AG04450 (cell line): ENCODE measurements around the gene CLEC9A. TPM values are rescaled to one million over a fixed set of nuclear protein-coding genes. Genes with fewer than 3 reads are reported as not detected.

Experiments
- CTCF ChIA-PET: fragments of 300-600, 350-600 bp; formaldehyde crosslinking; extraction: SDS; loops from one replicate; lab custom pipeline; 2022; ENCODE audit warnings: antibody characterized with exemption, inconsistent platforms; lab: Charles Lee
- POLR2A ChIA-PET: fragments of 350-600 bp; formaldehyde crosslinking; extraction: SDS; loops from one replicate; lab custom pipeline; 2021; ENCODE audit warnings: antibody characterized with exemption, inconsistent platforms; lab: Yijun Ruan, JAX
- DNase-seq: peaks from one replicate; pipeline ENCODE4 v3.0.0-alpha.2; 2011; ENCODE audit warnings: low read depth, low spot score
- H3K27ac ChIP-seq: one replicate; pipeline ENCODE4 v1.5.1; 2012; ENCODE audit warnings: low read depth, low read length, control low read depth
- H3K27me3 ChIP-seq: one replicate; pipeline ENCODE4 v1.6.0; 2012; ENCODE audit warnings: low read length; ENCODE audit not compliant: control insufficient read depth, insufficient read depth
- H3K4me3 ChIP-seq: 2 replicates; pipeline ENCODE4 v1.5.1; 2011; ENCODE audit warnings: mild to moderate bottlenecking, low read depth, low read length, control low read depth
- H3K9me3 ChIP-seq: 2 replicates; pipeline ENCODE4 v1.5.1; 2012; ENCODE audit warnings: low read length; ENCODE audit not compliant: control insufficient read depth, insufficient read depth
- polyA plus RNA-seq: library from polyadenylated mRNA; depleted of rRNA; stranded (reverse); fragments of >200 nt; gene quantifications from 2 replicates; pipeline ENCODE4 v1.2.3, GENCODE V29; 2011
- TF ChIP-seq, protein P1 (sequence below): IDR thresholded peaks from 2 replicates; pipeline ENCODE4 v1.5.1; 2011; ENCODE audit warnings: low read depth, low read length, control low read depth, inconsistent platforms

The CLEC9A gene
- polyA plus RNA-seq, 1 experiment = not detected

DNA sequence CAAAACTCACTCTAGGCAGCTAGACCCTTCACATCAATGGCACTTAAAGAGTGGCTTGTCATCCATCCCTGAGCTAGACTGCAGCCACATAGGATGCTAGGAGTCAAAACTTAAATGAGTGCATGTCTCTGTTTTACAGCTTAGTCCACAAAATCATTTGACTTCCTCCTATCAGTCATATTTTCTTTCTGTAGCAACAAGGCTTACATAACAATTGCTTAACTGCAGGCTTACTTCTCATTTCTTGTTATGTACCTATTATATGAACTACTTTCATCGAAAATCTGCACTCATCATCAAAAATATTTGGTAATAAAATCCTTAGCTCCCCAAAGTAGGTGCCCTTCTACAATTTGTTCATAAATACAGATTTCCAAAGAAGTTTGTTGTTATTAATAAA, 38.2 kb downstream of the CLEC9A start:
- CTCF ChIA-PET = interaction anchor here (1.0 to 1.8 kb wide), 3 partner anchors 34 to 84 kb away, joined by 5 to 6 read pairs (median 6); no protein-coding TSS in a partner anchor
- Histone ChIP-seq H3K27ac (no peak overlapping the region), H3K27me3 (no peaks in the 10 kb centered on the region), H3K9me3 (no peaks in the 10 kb centered on the region), H3K4me3 (no peak overlapping the region)
- POLR2A ChIA-PET = no interaction called here
- TF ChIP-seq, protein P1, sequence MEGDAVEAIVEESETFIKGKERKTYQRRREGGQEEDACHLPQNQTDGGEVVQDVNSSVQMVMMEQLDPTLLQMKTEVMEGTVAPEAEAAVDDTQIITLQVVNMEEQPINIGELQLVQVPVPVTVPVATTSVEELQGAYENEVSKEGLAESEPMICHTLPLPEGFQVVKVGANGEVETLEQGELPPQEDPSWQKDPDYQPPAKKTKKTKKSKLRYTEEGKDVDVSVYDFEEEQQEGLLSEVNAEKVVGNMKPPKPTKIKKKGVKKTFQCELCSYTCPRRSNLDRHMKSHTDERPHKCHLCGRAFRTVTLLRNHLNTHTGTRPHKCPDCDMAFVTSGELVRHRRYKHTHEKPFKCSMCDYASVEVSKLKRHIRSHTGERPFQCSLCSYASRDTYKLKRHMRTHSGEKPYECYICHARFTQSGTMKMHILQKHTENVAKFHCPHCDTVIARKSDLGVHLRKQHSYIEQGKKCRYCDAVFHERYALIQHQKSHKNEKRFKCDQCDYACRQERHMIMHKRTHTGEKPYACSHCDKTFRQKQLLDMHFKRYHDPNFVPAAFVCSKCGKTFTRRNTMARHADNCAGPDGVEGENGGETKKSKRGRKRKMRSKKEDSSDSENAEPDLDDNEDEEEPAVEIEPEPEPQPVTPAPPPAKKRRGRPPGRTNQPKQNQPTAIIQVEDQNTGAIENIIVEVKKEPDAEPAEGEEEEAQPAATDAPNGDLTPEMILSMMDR = no peak
- no peak for DNase-seq

DNA sequence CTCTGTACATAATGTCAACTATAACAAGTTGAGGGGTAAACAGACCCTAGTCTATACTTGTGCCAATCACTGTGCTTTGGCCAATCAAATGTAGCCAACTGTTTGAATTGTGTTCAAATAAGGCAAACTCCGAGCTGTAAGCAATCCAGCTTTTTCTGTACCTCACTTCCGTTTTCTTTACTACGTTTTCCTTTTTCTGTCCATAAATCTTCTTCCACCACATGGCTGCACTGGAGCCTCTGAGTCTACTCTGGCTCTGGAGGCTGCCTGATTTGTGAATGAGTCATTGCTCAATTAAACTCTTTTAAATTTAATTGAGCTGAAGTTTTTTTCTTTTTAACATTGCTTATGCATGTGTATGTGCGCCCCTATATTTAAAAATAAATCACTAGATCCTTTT, 38.6 kb downstream of the CLEC9A start:
- Histone ChIP-seq H3K27me3 (no peaks in the 10 kb centered on the region), H3K4me3 (no peak overlapping the region), H3K9me3 (no peaks in the 10 kb centered on the region), H3K27ac (no peak overlapping the region)
- TF ChIP-seq, protein P1 = no peak
- ChIA-PET POLR2A (no interaction called here), CTCF (interaction anchor here (1.0 to 1.8 kb wide), 3 partner anchors 35 to 84 kb away, joined by 5 to 6 read pairs (median 6); no protein-coding TSS in a partner anchor)
- no peak for DNase-seq

DNA sequence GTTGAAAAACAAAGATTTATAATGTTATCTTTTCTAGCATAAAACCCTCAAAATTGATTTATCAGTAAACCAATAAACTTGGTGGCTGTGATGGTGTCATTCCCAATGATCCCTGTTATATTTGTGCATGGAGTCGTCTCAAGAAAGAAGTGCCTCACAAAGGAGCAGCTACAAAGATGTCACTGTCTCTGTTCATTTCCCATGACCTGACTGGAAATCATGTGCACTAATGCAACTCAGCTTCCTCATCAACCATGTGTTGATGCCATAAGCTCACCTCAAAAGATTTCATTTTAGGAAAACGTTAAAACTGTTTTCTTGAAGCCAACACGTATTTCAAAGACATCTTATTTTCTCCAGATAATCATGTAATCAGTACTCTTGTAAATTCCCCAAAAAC, 39.5 kb downstream of the CLEC9A start:
- TF ChIP-seq, protein P1 = no peak
- Histone ChIP-seq H3K27me3 (no peaks in the 10 kb centered on the region), H3K4me3 (no peak overlapping the region), H3K9me3 (no peaks in the 10 kb centered on the region), H3K27ac (no peak overlapping the region)
- ChIA-PET CTCF (no interaction called here), POLR2A (no interaction called here)
- DNase-seq = no peak

DNA sequence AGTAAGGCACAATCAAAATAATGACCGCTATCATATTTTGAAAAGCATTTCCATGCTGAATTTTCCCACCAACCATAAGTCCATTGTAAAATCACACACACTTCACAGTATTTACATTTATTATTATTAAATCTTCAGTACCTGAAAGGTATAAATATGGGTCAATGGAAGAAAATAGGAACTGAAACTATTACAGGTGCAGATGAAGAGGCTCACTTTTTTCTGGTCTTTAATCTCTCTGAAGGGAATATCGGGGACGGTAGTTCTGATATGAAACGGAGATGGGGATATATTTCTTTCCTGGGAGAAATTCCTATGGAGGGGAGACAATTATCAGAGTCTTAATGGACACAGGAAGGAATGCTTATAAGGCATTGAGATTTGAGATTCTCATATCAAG, 39.9 kb downstream of the CLEC9A start:
- ChIA-PET CTCF (no interaction called here), POLR2A (no interaction called here)
- TF ChIP-seq, protein P1 = no peak

DNA sequence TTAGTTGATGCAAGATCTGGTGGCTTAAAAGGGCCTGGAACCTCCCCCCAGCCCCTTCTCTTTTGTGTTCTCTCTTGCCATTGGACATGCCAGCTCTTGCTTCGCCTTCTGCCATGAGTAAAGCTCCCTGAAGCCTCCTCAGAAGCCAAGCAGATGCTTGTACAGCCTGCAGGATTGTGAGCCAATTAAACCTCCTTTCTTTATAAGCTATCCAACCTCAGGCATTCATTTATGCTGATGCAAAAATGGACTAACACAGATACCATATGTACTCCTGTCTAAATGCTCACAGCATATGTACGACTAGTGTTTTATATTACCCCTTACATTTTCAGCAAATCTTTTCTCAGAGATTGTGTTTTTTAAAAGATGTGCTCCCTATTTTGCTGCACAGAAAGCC, 41.6 kb downstream of the CLEC9A start:
- TF ChIP-seq, protein P1 = no peak
- CTCF ChIA-PET = no interaction called here
- no peak for DNase-seq
- no peaks in the 10 kb centered on the region for H3K27me3 ChIP-seq
- no peak overlapping the region for H3K27ac ChIP-seq
- H3K4me3 ChIP-seq = no peak overlapping the region
- H3K9me3 ChIP-seq = no peaks in the 10 kb centered on the region
- POLR2A ChIA-PET = no interaction called here

More for the DNA sequence above, 39.9 kb downstream of the CLEC9A start:
- no peak for DNase-seq
- H3K4me3 ChIP-seq = no peak overlapping the region
- no peaks in the 10 kb centered on the region for H3K27me3 ChIP-seq
- H3K27ac ChIP-seq = no peak overlapping the region
- H3K9me3 ChIP-seq = no peaks in the 10 kb centered on the region
